GM21526 (cell line): ENCODE measurements around the gene KCTD4.
"Not testable (repeated sequence)": the region's sequence is repeated elsewhere in the genome, so short reads cannot be mapped to it uniquely, and the experiment has no call there.

ENCODE experiments used
- ATAC-seq: cut with Tn5 transposase; IDR thresholded peaks from one replicate; pipeline ENCODE4 v1.9.1; 2021; ENCODE audit warnings: moderate library complexity; ENCODE audit not compliant: unreplicated experiment, low FRiP score

The KCTD4 gene

DNA sequence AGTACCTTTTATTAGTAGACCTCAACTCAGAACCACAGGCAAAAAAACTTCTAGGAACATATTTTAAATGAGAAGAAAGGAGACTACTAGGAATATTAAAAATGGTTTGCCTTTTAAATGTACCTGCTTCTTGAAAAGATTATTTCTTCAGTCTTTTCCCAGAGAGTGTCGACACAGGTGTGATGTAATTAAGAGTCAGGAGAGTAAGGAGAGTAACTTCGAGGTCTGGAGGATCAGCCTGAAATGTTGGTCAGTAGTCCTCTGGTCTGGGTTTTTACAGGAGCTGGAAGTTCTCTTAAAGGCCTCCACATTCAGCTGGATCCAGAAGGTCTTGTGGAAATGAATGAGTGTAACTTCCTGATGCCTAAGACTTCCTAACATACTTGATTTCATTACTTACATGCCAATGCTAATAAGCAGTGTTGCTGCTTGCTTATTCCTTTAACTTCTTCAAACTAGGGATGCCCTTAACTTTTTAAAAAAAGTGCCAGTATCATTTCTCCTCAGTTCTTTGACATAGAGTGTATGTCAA lies at the start of gene KCTD4:
KCTD4 (minus strand) TSS at position 345 of the 532 bp plus-strand sequence. CDS start 6,478 bp downstream, outside the sequence.
- no peak for ATAC-seq

DNA sequence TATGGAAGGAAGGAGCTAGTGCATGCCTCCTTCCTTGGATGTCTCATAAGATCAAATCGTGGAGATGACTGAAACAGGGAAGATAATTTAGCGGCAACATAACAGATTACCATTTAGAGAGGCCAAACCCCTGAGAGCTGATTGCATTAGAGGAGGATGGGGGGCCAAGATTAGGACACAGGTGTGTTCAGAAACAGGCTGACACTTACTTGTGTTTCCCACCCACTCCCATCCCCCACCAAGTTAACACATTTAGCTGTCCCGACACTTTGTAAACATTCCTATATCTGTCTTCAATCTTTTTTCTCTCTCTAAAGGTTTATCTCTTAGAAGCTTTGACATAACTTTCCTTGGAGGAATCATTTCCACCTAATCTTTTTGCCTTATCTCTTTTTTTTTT lies 48.8 kb upstream of the KCTD4 start:
- ATAC-seq: no peak

DNA sequence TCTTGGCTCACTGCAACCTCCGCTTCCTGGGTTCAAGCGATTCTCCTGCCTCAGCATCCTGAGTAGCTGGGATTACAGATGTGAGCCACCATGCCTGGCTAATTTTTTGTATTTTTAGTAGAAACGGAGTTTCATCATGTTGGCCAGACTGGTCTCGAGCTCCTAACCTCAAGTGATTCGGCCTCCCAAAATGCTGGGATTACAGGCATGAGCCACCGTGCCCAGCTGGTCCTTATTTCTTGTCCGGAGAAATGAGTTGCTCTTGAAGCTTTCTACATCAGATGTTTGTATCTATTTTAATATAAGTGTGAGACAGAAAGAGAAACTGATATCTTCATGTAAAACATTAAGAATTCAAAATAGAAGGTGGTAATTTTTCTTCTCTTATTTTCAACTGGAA lies 43.9 kb upstream of the KCTD4 start:
- not testable (repeated sequence) for ATAC-seq

DNA sequence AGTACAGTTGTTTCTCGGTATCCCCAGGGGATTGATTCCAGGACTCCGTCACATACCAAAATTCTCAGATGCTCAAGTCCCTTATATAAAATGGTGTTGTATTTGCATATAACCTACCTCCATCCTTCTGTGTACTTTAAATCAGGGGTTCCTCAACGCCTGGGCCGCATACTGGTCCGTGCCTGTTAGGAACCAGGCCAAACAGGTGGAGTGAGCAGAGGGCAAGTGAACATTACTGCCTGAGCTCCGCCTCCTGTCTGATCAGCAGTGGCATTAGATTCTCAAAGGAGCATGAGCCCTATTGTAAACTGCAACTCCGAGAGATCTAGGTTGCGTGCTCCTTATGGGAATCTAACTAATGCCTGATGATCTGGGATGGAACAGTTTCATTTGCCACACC lies 42.2 kb upstream of the KCTD4 start:
- ATAC-seq: no peak

DNA sequence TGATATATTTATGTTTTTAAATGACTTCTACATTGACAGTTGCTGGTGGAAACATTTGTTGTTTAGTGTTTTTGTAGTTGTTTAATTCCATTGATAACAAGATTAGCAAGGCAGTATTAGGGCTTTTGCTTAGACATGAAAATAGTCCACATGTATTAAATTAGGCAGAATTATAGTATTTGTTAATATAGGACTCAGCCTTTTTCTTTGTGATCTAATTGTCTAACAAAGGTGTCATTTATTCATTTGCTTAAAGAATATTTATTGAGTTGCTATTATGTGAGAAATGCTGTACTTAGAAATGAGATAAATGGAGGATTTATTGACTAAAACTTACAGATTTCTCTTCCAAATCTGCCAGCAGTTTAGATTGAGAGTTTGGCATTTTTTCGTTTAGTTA lies 41.7 kb upstream of the KCTD4 start:
- ATAC-seq: no peak

DNA sequence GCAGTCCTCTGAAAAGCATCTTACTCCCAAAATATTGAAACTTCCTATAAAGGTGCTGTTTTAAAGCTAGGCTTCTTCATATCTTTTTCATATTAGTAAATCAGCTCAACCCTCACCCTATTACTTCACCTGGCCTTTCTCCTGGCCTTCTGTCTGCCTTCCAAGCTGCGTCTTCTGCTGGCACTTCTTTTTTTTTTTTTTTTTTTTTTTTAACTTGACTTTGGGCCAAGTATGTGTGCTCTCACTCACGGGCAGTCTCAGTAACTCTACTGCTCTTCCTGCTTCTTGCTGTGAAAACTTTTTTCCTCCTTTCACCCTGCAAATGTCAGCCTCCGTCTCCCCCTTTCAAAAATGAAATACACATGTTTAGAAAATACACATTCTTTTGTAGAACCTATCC lies 41.2 kb upstream of the KCTD4 start:
- ATAC-seq: no peak

DNA sequence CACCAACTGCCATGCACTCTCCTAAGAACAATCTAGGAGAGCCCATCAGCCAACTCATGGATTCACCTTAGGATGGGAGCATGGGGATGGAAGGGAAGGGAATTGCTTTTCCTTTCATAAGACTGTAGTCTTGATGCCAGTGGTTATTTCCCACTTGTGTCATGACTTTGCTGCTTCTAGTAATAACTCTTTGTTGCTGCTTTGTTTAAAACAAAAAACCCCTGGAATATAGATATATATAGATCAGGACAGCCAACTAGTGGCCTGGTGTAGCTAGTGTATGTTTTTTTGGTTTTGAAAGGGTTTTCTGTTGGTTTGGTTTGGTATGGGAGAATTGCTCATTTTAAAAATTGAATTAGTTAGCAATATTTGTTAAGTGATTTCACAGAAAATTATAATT lies 39.3 kb upstream of the KCTD4 start:
- ATAC-seq: no peak

DNA sequence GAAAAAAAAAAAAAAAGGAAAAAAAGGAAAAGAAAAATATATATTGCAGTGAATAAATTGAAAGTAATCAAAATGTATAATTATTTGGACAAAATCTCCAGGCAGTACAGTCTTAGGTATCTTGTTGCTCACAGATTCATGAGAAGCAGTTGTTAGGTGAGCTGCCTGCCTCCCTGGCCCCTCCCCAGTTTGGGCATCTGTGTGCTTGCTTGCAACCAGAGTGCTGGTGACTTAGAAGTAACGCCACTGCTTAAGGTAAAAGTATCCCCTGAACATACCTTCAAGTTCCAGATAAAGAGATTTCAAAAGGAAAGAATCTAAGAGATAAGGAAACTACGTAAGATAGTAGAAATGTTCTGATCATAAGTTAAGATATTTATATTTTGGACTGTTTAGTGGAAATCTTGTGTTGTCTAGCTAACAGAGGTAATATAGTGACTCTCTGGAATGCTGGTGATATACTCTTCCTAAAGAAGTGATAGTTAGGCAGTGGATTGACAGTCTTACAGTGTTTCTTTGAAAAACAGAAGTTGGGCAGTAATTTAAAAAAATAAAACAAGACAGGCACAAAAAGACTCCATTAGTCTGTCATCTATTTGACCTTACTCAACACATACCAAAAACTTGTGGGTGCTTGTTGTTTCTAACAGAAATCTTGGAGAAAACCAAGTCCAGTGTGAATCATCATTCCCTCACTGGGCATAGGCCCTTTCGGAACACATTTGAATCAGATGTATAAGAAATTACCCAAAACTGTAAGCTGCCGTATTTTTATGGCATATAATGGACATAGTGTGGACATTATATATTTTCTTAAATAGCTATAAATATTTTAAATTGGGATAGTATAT lies 38.3 kb upstream of the KCTD4 start:
- no peak for ATAC-seq

DNA sequence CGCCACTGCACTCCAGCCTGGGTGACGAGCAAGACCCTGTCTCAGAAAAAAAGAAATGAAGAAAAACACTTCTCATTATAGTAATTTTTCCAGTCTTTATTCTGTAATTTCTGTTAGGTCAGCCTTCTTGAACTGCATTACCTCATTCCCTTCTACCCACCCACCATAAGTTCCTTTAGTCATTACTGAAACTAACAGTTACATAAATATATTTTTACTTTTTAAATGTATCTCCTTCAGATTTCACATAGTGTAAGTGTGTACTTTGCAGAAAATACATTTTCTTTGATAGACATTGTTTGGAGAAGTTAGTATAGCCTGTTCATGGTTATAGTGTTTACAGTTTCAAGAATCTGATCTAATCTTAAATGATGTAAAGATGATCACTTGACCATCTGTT lies 31.7 kb upstream of the KCTD4 start:
- no peak for ATAC-seq

DNA sequence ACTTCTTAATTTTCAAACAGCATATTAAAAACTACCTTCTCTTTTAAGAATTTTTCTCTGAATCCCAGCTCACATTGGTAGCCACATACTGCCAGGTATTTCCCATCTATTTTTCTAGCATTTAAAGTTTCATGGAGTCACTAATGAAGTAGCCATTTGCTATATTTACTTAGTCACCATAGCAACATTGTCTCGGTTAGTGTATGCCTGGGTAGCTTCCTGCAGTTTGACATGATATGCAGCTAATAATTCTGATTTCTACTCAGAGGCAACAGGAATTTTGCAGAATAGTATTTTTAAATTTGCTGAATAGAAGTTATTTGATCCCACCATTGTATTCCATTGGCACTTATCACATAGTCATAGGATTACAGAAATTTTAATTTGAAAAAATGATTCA lies 30.9 kb upstream of the KCTD4 start:
- ATAC-seq: no peak

DNA sequence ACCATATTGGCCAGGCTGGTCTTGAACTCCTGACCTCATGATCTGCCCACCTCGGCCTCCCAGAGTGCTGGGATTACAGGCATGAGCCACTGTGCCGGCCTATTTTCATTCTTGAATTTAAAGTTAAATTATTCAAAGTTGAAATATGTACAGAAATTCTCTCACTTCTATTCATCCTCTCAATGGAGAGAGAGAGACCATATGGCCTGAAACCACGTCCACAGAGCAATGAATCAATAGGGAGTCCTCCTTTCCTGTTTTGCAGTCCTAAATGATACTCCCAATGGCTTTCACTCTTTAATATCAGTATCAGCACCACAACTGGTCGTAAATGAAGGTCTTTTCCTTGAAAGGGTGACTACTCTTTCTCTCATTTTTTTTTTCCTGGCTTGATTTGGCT lies 30.5 kb upstream of the KCTD4 start:
- ATAC-seq: no peak

DNA sequence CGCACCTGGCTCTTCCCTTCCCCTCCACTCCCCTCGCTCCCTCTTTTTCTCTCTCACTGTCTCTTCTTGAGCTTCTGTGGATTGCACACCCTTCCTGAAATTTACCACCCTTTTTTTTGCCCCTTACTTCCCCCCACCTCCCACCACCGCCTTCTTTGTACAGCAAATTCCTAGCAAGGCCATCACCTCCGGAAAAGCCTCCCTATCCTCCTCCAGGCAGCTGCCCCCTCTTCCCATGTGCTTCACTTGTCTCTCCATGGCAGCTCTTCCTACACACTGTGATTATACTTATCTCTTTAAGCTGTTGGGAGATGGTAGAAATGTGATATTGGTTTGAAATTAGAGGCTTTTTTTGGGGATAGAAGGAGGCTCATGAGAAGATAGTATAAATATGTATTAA lies 28.3 kb upstream of the KCTD4 start:
- no peak for ATAC-seq

DNA sequence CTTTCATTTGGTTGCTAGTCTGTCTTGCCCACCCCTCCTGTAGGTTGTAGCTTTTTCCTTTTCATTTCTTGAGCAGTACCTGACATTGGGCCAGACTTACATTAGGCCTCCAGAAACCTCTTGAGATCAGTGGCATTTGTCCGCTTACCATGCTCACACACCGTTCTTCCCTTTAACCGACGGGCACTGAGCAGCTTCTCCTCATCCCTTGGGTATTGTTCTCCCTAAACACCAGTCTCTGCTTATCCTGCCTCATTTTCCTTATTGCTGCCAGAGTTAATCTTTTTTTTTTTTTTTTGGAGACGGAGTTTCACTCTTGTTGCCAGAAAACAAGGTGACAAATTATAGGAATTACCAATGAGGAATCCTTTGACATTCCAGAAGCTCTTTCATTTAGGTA lies 27.2 kb upstream of the KCTD4 start:
- ATAC-seq: no peak

DNA sequence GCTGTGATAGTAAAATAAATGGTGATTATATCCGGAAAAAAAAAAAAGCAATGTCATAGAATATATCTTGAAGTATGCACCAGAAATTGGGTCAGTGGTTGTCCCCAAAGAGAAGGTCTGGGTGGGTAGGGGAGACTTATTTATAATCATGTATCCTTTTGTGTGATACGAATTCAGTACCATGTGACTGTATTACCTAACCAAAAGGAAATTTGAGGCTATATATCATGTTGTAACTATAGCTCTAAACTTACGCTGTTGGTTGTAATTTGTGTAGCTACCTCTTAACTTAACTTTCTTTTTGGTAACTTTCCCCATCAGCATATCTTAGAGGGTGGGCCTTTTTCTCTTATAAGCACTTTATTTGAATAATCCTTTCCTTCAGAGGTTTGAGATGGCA lies 25.2 kb upstream of the KCTD4 start:
- ATAC-seq: no peak

DNA sequence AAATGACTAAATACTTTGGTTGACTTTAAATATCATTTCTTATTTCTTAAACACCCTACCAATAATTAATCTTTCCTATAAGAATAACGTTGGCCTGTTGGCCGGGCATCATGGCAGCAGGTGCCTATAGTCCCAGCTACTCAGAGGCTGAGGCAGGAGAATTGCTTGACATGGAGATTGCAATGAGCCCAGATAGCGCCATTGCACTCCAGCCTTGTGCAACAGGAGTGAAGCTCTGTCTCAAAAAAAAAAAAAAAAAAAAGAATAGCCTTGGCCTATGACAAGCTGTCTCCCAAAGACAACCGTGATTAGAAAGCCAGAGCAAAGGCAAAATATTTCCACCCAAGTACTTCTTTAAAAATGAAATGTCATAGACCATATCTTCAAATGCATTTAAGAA lies 24.5 kb upstream of the KCTD4 start:
- no peak for ATAC-seq

DNA sequence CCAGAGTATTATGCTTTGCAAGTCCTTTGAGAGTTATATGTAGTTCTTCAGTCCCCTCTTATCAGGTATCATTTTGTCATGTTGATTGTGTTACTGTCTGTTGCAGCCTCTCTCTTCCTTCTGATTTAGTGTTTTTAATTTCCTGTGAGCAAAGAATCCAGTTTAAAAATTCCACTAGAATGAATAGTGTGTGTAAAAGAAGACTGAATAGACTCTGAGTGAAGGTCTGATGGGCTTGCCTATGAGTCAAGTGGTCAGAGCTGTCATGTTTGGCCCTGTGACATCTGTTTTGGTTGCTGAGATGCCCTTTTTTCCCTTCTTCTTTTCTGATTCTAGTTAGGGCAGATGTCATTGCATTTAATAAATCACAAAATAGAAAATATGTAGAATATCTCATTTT lies 23.3 kb upstream of the KCTD4 start:
- ATAC-seq: no peak

DNA sequence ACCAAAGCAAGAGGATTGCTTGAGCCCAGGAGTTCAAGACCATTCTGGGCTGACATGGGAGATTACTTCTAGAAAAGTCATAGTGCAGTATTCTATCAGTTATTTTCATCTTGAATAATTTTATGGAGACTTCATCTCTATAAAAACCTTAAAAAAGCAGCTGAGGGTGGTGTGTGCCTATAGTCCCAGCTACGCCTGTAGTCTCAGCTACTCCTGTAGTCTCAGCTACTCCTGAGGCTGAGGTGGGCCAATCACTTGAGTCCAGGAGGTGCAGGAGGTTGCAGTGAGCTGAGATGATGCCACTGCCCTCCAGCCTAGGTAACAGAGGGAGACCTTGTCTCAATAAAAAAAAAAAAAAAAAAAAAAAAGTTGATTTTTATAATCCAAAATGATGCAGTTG lies 22.1 kb upstream of the KCTD4 start:
- no peak for ATAC-seq

DNA sequence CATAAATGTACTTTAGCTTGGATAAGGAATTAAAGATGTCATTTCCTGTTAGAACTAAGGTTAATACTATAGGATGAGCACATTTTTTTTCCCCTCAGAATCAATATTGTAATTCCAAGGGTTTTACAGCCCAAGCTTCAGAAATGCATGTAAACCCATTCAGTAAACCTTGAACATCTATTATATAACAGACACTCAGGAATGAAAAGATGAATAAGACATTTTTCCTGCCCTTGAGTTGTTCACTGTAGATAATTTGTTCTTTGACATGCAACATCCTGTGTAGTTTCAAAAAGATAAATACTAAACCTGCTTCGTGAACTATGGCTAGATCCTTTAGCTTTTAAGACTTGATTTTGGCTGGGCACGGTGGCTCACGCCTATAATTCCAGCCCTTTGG lies 21.7 kb upstream of the KCTD4 start:
- no peak for ATAC-seq

DNA sequence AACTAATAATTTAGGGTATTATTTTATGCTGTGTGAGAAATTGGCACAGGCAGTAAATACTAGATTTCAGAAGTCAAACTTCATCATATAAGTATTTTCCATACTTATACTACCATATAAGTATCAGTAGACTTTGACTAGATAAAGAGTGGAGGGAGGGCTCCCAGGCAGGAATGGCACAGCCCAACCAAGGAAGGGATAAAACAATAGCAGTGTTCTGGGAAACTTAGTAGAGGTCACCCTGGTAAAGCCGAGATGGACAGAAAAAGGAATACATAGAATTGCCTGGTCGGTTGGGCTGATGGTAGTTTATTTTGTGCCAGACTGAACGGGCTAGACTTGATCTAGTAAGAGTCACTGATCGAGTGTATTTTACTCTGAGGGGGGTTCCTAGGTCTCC lies 19.6 kb upstream of the KCTD4 start:
- ATAC-seq: no peak

DNA sequence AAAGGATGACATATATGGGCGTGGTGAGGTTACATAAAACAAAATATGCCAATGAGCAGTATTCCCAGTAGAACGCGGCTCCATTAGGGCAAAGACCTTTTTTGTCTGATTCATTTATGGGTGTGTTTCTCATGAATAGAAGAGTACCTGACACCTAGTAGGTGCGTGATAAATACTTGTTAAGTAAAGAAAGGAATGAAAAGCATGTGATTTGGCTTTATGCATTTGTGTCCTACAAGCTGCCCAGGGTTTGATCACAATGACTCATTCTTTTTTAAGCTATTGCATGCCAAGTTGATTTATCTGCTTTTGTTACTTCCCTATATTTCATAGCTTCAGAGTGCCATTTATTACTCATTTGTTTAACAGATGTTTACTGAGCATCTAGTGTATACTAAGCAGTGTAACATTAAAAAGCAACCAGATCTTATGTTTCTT lies 19.1 kb upstream of the KCTD4 start:
- no peak for ATAC-seq

DNA sequence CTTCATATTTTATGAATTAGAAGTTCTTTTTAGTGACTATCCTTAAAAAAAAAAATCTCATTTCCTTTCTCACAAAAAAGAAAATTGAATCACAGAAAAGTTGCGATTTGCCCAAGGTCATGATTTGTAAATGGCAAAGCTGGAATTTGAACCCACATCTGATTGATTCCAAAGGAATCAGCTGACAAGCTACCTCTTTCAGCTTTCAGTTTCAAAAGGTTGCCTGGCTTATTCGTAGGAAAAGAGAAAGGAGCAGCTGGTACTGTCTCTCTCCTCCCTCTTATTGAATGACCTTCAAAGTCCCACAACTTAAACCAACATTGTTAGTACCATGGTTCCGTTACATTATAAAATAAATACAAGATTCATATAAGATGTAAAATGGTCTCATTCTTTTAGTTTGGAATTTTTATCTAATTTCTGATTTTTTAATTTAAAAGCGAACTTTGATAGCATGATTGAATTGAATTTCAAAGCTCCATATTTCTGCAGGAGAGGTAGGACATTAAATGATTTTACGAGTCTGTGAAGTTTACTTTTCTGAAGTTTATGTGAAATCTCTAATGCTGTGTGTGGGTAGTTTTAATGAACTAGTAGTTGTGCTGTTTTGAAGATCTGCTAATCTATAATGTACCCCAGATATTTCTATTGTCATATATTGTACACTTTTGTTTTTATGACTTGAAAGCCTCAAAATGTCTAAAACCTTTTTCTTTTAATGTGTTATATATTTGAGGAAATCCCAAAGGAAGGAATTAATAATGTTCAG lies 18.5 kb upstream of the KCTD4 start:
- no peak for ATAC-seq

DNA sequence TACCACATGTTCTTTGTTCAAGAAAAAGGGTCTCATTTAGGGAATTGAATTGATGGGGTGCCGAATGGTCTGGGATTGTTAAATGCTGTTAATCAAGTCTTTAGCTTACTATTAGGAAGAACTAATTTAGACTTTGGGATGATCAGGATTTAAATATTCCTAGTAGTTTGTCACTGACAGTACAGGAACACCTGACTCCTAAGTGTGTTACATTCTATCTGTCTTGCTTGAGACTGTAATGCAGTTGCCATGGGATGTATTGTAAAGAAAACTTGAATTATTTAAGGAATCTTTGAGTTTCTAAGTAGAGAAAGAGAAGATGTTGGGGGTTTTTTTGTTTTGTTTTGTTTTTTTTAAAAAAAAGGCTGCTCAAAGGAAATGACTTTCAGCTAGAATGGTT lies 17.8 kb upstream of the KCTD4 start:
- ATAC-seq: no peak
